ENCODE data around the gene MIEF1.

The MIEF1 gene

GRCh38 chr22:39558254-39558727, 56.2 kb downstream of the MIEF1 start:
- Histone ChIP-seq H3K4me1 (no peaks in the 10 kb centered on the region), H3K36me3 (no peaks in the 10 kb centered on the region), H3K9me3 (no peaks in the 10 kb centered on the region; the same call in 1 of the 2 replicates), H3K4me3 (ENCODE audit: low read depth, low read length) (no peak overlapping the region), H3K27me3 (peaks cover 24% of the 10 kb centered on the region)
- DNase-seq = no peak
- TF ChIP-seq, protein P1, sequence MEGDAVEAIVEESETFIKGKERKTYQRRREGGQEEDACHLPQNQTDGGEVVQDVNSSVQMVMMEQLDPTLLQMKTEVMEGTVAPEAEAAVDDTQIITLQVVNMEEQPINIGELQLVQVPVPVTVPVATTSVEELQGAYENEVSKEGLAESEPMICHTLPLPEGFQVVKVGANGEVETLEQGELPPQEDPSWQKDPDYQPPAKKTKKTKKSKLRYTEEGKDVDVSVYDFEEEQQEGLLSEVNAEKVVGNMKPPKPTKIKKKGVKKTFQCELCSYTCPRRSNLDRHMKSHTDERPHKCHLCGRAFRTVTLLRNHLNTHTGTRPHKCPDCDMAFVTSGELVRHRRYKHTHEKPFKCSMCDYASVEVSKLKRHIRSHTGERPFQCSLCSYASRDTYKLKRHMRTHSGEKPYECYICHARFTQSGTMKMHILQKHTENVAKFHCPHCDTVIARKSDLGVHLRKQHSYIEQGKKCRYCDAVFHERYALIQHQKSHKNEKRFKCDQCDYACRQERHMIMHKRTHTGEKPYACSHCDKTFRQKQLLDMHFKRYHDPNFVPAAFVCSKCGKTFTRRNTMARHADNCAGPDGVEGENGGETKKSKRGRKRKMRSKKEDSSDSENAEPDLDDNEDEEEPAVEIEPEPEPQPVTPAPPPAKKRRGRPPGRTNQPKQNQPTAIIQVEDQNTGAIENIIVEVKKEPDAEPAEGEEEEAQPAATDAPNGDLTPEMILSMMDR (IDR thresholded peaks at IDR 0.05; ENCODE audit: low read depth, low read length) = no peak

DNA sequence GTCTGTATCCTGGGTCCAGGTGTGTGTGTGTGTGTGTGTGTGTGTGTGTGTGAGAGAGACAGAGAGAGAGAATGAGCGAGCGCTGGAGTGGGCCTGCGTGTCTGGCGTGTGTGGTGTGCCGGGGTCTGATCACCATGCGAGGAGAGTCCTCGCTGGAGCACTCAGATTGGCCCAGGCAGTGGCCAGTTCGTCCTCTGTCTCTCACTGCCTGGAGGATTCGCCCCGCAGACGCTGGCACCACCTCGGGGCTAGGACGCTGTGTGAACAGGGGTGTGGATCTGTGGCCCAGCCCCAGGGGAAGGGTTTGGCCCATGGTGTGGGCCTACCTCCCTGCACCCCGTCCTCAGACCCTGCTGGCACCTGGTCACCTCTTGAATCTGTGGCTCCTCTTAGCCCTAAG, 56.9 kb downstream of the MIEF1 start:
- peaks cover 24% of the 10 kb centered on the region for H3K27me3 ChIP-seq
- H3K9me3 ChIP-seq = no peaks in the 10 kb centered on the region; the same call in 1 of the 2 replicates
- H3K36me3 ChIP-seq = no peaks in the 10 kb centered on the region
- no peak overlapping the region for H3K4me3 ChIP-seq (ENCODE audit: low read depth, low read length)
- TF ChIP-seq, protein P1 (IDR thresholded peaks at IDR 0.05; ENCODE audit: low read depth, low read length) = no peak
- DNase-seq = no peak
- H3K4me1 ChIP-seq = no peaks in the 10 kb centered on the region

- TF ChIP-seq, protein P1 (IDR thresholded peaks at IDR 0.05; ENCODE audit: low read depth, low read length) = peak; percentile 68
- DNase-seq = peak; percentile 42
- Histone ChIP-seq H3K4me1 (no peaks in the 10 kb centered on the region), H3K4me3 (ENCODE audit: low read depth, low read length) (no peak overlapping the region), H3K27me3 (peaks cover 24% of the 10 kb centered on the region), H3K9me3 (no peaks in the 10 kb centered on the region; the same call in 1 of the 2 replicates), H3K36me3 (no peaks in the 10 kb centered on the region)
Measured at GRCh38 chr22:39559456-39560105, 57.5 kb downstream of the MIEF1 start.

GRCh38 chr22:39560127-39560526, 58.0 kb downstream of the MIEF1 start:
- no peak overlapping the region for H3K4me3 ChIP-seq (ENCODE audit: low read depth, low read length)
- H3K27me3 ChIP-seq = peaks cover 24% of the 10 kb centered on the region
- no peaks in the 10 kb centered on the region for H3K4me1 ChIP-seq
- no peak for DNase-seq
- TF ChIP-seq, protein P1 (IDR thresholded peaks at IDR 0.05; ENCODE audit: low read depth, low read length) = no peak
- H3K36me3 ChIP-seq = no peaks in the 10 kb centered on the region
- no peaks in the 10 kb centered on the region; the same call in 1 of the 2 replicates for H3K9me3 ChIP-seq

GRCh38 chr22:39562839-39563489, 60.9 kb downstream of the MIEF1 start:
- H3K36me3 ChIP-seq = no peaks in the 10 kb centered on the region

More at GRCh38 chr22:39562839-39563489, 60.9 kb downstream of the MIEF1 start:
- DNase-seq = no peak
- Histone ChIP-seq H3K9me3 (no peaks in the 10 kb centered on the region; the same call in 1 of the 2 replicates), H3K4me1 (no peaks in the 10 kb centered on the region), H3K27me3 (peaks cover 4% of the 10 kb centered on the region; the same call in 1 of the 2 replicates), H3K4me3 (ENCODE audit: low read depth, low read length) (no peak overlapping the region)
- TF ChIP-seq, protein P1 (IDR thresholded peaks at IDR 0.05; ENCODE audit: low read depth, low read length) = no peak
